Hepatocyte (in vitro differentiated cells): Measurements from ENCODE around the gene HSD17B8.

Experiments used
- EZH2 ChIP-seq: fragments of 200-600 bp; sonication (generic); IDR thresholded peaks from 2 replicates; pipeline ENCODE4 v1.6.1; 2016; ENCODE audit warnings: antibody characterized with exemption, mild to moderate bottlenecking, borderline replicate concordance
- EZH2phosphoT487 ChIP-seq: fragments of 200-600 bp; sonication (generic); IDR thresholded peaks from one replicate; pipeline ENCODE4 v1.6.1; 2018; ENCODE audit warnings: antibody characterized with exemption, mild to moderate bottlenecking, low read depth, moderate library complexity; ENCODE audit not compliant: unreplicated experiment, severe bottlenecking
- TF ChIP-seq, protein P1 (sequence below): fragments of 200-600 bp; sonication (generic); IDR thresholded peaks from 2 replicates; pipeline ENCODE4 v1.5.1; 2016; ENCODE audit warnings: antibody characterized with exemption, mild to moderate bottlenecking; ENCODE audit not compliant: poor library complexity

DNA sequence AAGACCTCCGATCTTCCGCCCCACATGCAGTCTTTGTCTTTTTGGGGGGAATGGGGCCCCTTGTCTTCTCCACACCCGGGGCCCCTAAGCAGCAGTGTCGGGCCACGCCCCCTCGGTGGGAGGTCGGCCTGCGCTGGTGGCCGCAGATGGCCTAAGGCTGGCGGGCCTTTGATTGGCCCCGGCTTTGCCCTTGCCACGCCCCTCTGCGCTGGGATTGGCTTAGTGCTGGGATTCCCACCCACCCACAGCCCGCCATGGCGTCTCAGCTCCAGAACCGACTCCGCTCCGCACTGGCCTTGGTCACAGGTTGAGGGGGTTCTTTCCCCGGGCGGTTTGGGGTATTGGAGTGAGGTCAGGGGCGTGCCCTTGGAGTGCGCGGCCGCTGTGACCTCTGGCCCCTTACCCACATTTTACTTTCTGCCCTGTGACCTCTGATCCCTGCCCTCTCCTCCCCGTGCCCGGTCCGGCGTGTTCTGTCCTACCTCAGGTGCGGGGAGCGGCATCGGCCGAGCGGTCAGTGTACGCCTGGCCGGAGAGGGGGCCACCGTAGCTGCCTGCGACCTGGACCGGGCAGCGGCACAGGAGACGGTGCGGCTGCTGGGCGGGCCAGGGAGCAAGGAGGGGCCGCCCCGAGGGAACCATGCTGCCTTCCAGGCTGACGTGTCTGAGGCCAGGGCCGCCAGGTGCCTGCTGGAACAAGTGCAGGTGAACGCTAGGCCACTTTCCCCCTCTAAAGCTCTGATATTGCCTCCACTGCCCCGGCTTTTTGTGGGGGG, at the start of gene HSD17B8:
- TF ChIP-seq, protein P1, sequence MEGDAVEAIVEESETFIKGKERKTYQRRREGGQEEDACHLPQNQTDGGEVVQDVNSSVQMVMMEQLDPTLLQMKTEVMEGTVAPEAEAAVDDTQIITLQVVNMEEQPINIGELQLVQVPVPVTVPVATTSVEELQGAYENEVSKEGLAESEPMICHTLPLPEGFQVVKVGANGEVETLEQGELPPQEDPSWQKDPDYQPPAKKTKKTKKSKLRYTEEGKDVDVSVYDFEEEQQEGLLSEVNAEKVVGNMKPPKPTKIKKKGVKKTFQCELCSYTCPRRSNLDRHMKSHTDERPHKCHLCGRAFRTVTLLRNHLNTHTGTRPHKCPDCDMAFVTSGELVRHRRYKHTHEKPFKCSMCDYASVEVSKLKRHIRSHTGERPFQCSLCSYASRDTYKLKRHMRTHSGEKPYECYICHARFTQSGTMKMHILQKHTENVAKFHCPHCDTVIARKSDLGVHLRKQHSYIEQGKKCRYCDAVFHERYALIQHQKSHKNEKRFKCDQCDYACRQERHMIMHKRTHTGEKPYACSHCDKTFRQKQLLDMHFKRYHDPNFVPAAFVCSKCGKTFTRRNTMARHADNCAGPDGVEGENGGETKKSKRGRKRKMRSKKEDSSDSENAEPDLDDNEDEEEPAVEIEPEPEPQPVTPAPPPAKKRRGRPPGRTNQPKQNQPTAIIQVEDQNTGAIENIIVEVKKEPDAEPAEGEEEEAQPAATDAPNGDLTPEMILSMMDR, result no peak
- no peak for TF ChIP-seq EZH2
- no peak for TF ChIP-seq EZH2phosphoT487
